Stimulated activated naive CD8-positive, alpha-beta T cell treated with anti-CD3 and anti-CD28 coated beads, Interleukin-15, Interleukin-2, amounts not matched to agents 100 U/mL and 50 U/mL, for 24 hours (primary cell): ENCODE measurements around the gene PERP.
"Not testable (repeated sequence)": the region's sequence is repeated elsewhere in the genome, so short reads cannot be mapped to it uniquely, and the experiment has no call there.

Experiments used
- ATAC-seq: fragments of 150-1000 bp; cut with Tn5 transposase; one replicate; pipeline ENCODE4 v1.10.0; 2021
- DNase-seq: peaks from one replicate; pipeline ENCODE4 v3.0.0; 2021

Gene PERP

DNA sequence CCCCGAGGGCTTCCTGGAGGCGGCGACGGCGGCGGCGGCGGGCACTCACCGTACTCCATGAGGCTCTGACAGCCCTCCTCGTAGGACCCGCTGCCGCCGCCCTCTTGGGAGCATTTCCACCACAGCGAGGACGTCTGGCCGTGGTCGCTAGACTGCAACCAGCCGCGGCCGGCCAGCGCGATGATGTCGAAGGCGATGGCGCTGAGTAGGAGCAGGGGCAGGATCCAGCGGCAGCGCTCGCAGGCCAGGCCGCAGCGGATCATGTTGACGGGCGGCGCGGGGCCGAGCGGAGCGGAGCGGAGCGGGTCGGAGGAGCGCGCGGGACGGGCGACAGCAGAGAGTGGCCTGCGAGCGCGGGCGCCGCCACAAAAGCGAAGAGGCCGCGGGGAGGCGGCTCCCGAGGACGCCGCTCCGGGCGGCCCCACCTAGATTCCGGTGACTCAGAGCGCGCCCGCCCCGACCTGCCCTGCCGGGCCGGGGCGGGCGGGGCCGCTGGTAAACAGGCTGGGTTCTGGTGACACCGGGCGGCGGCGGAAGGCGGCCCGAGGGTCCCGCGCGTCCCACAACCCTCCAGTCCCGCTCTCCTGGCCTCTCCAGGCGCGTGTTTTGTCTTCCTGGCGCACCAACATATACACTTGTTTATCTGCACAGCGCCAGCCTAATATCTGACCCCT is at the start of gene PERP:
Gene PERP (minus strand): TSS at position 342 of the 674 bp plus-strand sequence. CDS start 79 bp downstream, at position 263.
- peak; percentile 93 for ATAC-seq
- peak; percentile 77 for DNase-seq

GRCh38 chr6:138155443-138155842 is 48.2 kb upstream of the PERP start:
- no peak for DNase-seq
- no peak for ATAC-seq

GRCh38 chr6:138146544-138146943 is 39.3 kb upstream of the PERP start:
- ATAC-seq (no peak), DNase-seq (no peak)

- DNase-seq (no peak), ATAC-seq (no peak)
These were observed 38.2 kb upstream of the PERP start for GRCh38 chr6:138145402-138145801.

GRCh38 chr6:138142806-138143205 is 35.6 kb upstream of the PERP start:
- DNase-seq (no peak), ATAC-seq (no peak)

DNA sequence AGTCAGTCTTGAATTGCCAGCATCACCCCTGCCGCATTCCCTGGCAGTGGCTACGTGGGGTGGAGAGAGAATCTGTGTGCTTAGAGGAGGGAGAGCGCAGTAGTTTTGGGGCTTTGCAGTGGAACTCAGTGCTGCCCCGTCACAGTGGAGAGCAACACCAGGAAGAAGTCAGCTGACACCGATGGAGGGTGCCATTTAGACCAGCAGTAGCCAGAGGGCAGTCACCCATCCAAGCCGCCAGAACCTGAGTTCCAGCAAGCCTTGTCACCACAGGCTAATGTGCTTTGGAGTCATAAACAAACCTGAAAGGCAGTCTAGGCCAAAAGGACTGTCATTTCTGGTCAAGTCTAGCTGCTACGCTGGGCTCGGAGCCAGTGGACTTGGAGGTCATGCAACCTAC is 22.0 kb upstream of the PERP start:
- no peak for DNase-seq
- ATAC-seq, result no peak

GRCh38 chr6:138128096-138128495 is 20.9 kb upstream of the PERP start:
- DNase-seq (no peak), ATAC-seq (no peak)

- no peak for DNase-seq
- no peak for ATAC-seq
These were observed 16.9 kb upstream of the PERP start for GRCh38 chr6:138124096-138124495.

- ATAC-seq, result no peak
- DNase-seq, result no peak
These were observed 12.8 kb upstream of the PERP start for GRCh38 chr6:138119976-138120375.

- not testable (repeated sequence) for DNase-seq, ATAC-seq
These were observed 12.0 kb upstream of the PERP start for GRCh38 chr6:138119229-138119628.

DNA sequence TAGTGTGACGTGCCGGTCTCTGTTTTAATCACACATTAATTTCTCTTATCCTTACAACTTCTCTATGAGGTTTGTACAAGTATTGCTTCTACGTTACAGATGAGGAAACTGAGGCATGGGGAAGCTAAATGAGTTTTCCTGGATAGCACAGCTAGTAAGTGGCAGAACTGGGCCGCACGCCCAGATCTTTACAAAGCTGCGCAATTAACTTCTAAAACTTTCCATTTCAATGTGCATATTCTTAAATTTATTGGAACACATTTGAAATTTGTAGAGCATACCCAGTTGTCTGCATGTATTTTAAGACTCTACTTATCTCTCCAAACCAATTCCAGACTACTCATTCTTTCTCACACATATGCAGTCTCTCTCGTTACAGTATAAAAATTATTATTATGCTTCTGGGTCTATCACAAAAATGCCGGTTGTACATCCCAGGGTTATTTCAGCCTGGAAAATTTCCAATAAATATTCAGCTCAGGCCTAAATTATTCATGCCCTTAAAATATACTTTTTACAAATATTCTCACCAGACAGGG is 10.2 kb upstream of the PERP start:
- no peak for ATAC-seq
- DNase-seq, result no peak

DNA sequence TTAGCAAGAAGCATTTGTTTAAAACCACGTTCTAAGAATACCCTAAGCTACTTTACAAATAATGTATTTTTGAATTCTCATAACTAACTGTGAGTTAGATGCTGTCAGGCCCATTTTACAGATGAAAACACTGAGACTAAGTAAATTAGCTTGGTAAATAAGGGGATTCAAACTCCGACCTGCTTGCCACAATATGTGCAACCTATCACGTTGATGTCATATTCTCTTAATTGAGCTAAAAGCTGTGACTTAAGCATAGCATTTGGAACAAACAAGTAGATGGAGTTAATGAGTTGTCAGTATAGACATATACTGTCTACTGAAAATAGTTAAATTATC is 9.4 kb upstream of the PERP start:
- ATAC-seq (no peak), DNase-seq (no peak)

DNA sequence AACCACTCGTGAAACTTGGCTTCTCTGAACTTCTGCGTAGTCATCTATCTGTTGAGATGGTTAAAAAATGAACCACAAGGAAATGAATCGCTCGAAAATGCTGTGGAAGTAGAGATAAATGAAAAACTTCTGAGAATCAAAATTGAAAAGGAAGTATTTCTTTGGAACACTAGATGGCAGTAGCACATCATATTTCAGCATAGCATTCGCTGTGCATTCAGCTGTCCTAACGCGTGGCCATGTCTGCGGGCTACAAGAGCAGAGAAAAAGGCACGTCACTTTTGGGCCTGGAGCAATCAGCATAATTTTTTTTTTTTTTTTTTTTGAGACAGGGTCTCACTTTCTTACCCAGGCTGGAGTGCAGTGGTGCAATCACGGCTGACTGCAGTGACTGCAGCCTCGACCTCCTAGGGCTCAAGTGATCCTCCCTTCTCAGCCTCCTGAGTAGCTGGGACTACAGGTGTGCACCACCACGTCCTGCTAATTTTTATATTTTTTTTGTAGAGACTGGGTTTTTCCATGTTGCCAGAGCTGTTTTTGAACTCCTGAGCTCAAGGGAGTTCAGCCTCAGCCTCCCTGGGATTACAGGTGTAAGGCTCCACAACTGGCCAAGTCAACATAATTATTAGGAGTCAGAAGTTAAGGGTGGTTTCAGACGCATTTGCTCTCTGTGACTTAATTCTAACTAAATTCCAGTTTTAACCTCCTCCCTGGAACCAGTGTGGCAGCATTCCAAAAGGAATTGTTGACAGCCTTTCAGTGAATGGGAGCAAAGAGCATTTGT is 8.8 kb upstream of the PERP start:
- DNase-seq, result peak; percentile 19

GRCh38 chr6:138115201-138115600 is 8.0 kb upstream of the PERP start:
- DNase-seq, result no peak
- no peak for ATAC-seq

More for the DNA sequence above, 8.8 kb upstream of the PERP start:
- peak; percentile 73 for ATAC-seq

DNA sequence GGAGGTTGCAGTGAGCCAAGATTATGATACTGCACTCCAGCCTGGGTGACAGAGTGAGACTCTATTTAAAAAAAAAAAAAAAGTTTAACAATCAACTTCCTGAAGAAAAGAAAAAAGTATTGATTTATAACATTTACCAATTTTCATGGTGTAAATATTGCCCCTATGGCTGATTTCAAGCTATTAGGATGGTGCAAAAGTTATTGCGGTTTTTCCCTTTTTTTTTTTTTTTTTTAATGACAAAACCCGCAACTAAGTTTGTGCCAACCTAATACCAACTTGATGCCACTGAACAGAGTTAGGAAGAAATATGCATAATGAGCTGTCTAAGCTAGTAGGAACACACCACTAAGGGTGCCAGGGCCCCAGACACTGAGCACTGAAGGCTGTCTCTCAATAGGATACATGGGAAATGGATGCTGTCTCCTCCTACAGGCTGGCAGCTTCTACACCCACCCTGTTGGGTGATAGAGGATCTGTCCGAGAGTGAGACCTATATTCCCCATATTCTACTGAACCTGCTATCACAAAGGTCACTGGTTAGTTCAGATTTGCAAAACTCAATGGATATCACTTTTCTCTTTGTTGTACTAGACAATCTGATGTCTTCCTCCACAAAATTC is 6.5 kb upstream of the PERP start:
- no peak for DNase-seq
- no peak for ATAC-seq

DNA sequence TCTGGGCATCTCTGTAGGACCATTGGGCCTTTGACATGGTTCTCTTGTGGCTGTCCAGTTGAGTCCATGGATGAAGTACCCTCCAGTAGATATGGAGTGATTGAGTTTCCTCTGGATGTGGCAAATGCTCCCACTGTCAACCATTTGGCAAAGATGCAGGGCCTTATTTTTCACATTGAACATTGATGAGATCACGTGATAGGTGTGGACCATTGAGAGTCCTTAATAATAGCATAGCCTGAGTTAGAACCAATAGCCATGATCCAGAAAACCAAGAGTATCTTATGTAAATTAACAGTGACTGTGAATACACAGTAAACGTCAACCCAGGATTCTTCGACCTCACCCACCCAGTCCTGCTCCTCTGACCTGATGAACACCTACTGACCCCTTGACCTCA is 3.0 kb upstream of the PERP start:
- ATAC-seq, result no peak
- no peak for DNase-seq

DNA sequence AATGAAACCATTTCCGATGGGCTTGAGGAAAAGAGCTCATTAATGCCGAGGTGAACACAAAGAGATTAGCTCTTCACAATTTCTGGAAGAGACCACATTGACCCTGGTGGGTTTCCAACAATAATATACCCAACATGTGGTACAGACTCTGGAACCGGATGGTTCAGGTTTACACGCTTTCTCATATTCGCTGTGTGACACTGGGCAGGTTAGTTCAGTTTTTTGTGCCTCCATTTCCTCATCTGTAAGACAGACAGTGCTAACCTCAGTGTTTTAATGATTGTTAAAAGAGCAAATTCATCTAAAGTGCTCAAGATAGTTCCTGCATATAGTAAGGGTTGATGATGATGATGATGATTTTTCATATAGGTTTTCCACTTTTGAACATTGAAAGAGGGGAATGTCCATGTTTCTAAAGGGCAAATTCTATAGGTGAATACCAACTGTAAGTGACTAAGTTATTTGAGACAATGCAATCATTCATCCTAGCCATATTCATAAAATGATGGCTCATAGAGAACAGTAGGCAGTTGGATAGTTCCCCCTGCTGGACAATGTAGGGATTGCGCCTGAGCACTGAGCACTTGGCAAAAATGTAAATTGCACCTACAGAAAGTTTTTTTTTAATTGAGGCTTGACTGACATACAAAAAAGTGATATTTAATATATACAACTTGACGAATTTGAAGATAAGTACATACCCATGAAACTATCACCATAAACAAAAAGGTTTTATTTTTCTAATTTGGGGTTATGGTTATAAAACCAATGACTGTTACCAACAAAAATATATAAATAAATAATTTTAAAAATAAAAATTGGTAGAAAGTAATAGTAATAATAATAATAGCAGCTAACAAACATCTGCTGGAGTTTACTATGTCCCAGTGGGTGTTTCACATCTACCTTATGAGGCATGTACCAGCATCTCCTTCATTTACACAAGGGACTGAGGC is 2.1 kb upstream of the PERP start:
- ATAC-seq (peak; percentile 58), DNase-seq (peak; percentile 82)

GRCh38 chr6:138107752-138108592 is 753 bp upstream of the PERP start:
- ATAC-seq, result no peak

DNA sequence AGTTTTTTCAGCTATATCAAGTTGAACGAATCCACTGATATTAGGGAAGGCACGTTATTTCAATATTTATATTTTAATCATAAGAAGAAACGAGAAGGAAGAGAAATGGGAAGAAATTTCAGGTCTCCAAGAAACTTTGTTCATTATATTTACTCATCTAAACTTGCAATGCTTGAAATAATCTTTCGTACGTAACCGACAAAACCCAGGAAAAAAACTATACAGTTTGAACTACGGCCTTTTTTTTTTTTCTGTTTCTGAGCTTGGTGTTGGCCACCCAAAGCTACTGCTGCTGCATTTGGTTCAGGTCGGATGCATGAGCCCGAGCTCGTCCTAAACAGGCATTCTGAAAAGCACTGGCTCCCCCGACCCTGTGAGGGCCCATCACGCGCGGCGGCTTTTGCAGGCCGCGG is 548 bp downstream of the PERP start:
- no peak for ATAC-seq

More at GRCh38 chr6:138107752-138108592, 753 bp upstream of the PERP start:
- DNase-seq, result no peak

GRCh38 chr6:138105880-138106664 is 1.1 kb downstream of the PERP start:
- DNase-seq (no peak), ATAC-seq (no peak)

More for the DNA sequence above, 548 bp downstream of the PERP start:
- no peak for DNase-seq
